WTC11 (cell line): ENCODE results near the gene RBM42. TPM values are rescaled to one million over a fixed set of nuclear protein-coding genes. Genes with fewer than 3 reads are reported as not detected.

ENCODE experiments used
- ATAC-seq: fragments of 200-7000 bp; cut with Tn5 transposase; 2 replicates; pipeline ENCODE4 v1.10.0; 2021; ENCODE audit warnings: mild to moderate bottlenecking, moderate library complexity
- CTCF ChIA-PET: fragments of 300-600 bp; sonication (Branson Sonifier 250); formaldehyde crosslinking; loops from one replicate; lab custom pipeline; 2021; ENCODE audit warnings: antibody characterized with exemption; lab: Charles Lee
- POLR2A ChIA-PET: fragments of 350-600 bp; sonication (Branson Sonifier 250); formaldehyde crosslinking; loops from one replicate; lab custom pipeline; 2021; ENCODE audit warnings: antibody characterized with exemption; lab: Charles Lee
- DNase-seq: peaks from one replicate; pipeline ENCODE4 v3.0.0; 2021; ENCODE audit warnings: low spot score
- H3K27ac Mint-ChIP-seq: 2 replicates; pipeline ENCODE4 v1.8.0; 2021; ENCODE audit warnings: mixed read lengths
- H3K27me3 Mint-ChIP-seq: 2 replicates; pipeline ENCODE4 v1.8.0; 2021; ENCODE audit warnings: low read depth, mild to moderate bottlenecking, moderate library complexity, mixed read lengths
- H3K36me3 Mint-ChIP-seq: 2 replicates; pipeline ENCODE4 v1.8.0; 2021; ENCODE audit warnings: mixed read lengths
- H3K4me1 Mint-ChIP-seq: 2 replicates; pipeline ENCODE4 v1.8.0; 2022; ENCODE audit warnings: mixed read lengths
- H3K4me3 Mint-ChIP-seq: 2 replicates; pipeline ENCODE4 v1.8.0; 2021; ENCODE audit warnings: mild to moderate bottlenecking, moderate library complexity, mixed read lengths
- H3K9me3 Mint-ChIP-seq: 2 replicates; pipeline ENCODE4 v1.8.0; 2021; ENCODE audit warnings: mixed read lengths
- ATF1 ChIP-seq: sonication (generic); formaldehyde crosslinking; IDR thresholded peaks from 2 replicates; pipeline ENCODE4 v1.8.1; 2023; ENCODE audit warnings: mild to moderate bottlenecking, moderate library complexity, missing genetic modification reagents
- CREM ChIP-seq: sonication (generic); formaldehyde crosslinking; IDR thresholded peaks from 2 replicates; pipeline ENCODE4 v1.8.1; 2022; ENCODE audit warnings: mild to moderate bottlenecking, missing genetic modification reagents, moderate library complexity
- ELF4 ChIP-seq: sonication (generic); formaldehyde crosslinking; IDR thresholded peaks from 2 replicates; pipeline ENCODE4 v1.8.1; 2022; ENCODE audit warnings: low read depth, mild to moderate bottlenecking, moderate library complexity, missing genetic modification reagents
- GRHL2 ChIP-seq: fragments of 250-450 bp; sonication (Bioruptor Pico); IDR thresholded peaks from 2 replicates; pipeline ENCODE4 v1.8.0; 2022; ENCODE audit warnings: mild to moderate bottlenecking, moderate library complexity; ENCODE audit not compliant: insufficient replicate concordance, severe bottlenecking
- JAZF1 ChIP-seq: fragments of 250-450 bp; sonication (Bioruptor Pico); IDR thresholded peaks from 2 replicates; pipeline ENCODE4 v1.9.0; 2021; ENCODE audit warnings: moderate library complexity, mild to moderate bottlenecking, inconsistent platforms
- MYBL2 ChIP-seq: sonication (generic); formaldehyde crosslinking; IDR thresholded peaks from 2 replicates; pipeline ENCODE4 v1.8.1; 2023; ENCODE audit warnings: mild to moderate bottlenecking, moderate library complexity, missing genetic modification reagents
- NR3C1 ChIP-seq: sonication (generic); formaldehyde crosslinking; conservative IDR thresholded peaks from 2 replicates; pipeline ENCODE4 v1.8.1; 2023; ENCODE audit warnings: low read depth, mild to moderate bottlenecking, missing genetic modification reagents
- RELA ChIP-seq: sonication (generic); formaldehyde crosslinking; IDR thresholded peaks from 2 replicates; pipeline ENCODE4 v1.8.1; 2022; ENCODE audit warnings: missing genetic modification reagents, mild to moderate bottlenecking, borderline replicate concordance
- SOX15 ChIP-seq: fragments of 250-450 bp; sonication (Bioruptor Pico); IDR thresholded peaks from 2 replicates; pipeline ENCODE4 v1.9.0; 2021; ENCODE audit warnings: mild to moderate bottlenecking
- ZNF138 ChIP-seq: sonication (generic); formaldehyde crosslinking; conservative IDR thresholded peaks from 2 replicates; pipeline ENCODE4 v1.8.1; 2022; ENCODE audit warnings: mild to moderate bottlenecking, moderate library complexity, missing genetic modification reagents
- ZNF219 ChIP-seq: sonication (generic); formaldehyde crosslinking; IDR thresholded peaks from 2 replicates; pipeline ENCODE4 v1.8.0; 2023; ENCODE audit warnings: missing genetic modification reagents, mild to moderate bottlenecking, borderline replicate concordance
- ZNF317 ChIP-seq: sonication (generic); formaldehyde crosslinking; IDR thresholded peaks from 2 replicates; pipeline ENCODE4 v1.8.1; 2023; ENCODE audit warnings: low read depth, mild to moderate bottlenecking, moderate library complexity, missing genetic modification reagents, borderline replicate concordance
- ZNF671 ChIP-seq: fragments of 250-450 bp; sonication (Bioruptor Pico); IDR thresholded peaks from 2 replicates; pipeline ENCODE4 v1.8.0; 2021; ENCODE audit warnings: mild to moderate bottlenecking
- total RNA-seq: library from RNA; stranded (reverse); gene quantifications from 3 replicates; pipeline ENCODE4 v1.2.3, GENCODE V29; 2021
- TF ChIP-seq, protein P1 (sequence below): sonication (generic); formaldehyde crosslinking; IDR thresholded peaks from 2 replicates; pipeline ENCODE4 v1.8.0; 2022; ENCODE audit warnings: missing genetic modification reagents
- TF ChIP-seq, protein P2 (sequence below): sonication (generic); formaldehyde crosslinking; IDR thresholded peaks from 2 replicates; pipeline ENCODE4 v1.8.1; 2023; ENCODE audit warnings: mild to moderate bottlenecking, missing genetic modification reagents, moderate library complexity
- TF ChIP-seq, protein P3 (sequence below): sonication (generic); formaldehyde crosslinking; IDR thresholded peaks from 2 replicates; pipeline ENCODE4 v1.8.1; 2022; ENCODE audit warnings: mild to moderate bottlenecking, moderate library complexity, missing genetic modification reagents
- TF ChIP-seq, protein P4 (sequence below): sonication (generic); formaldehyde crosslinking; IDR thresholded peaks from 2 replicates; pipeline ENCODE4 v1.8.1; 2022; ENCODE audit warnings: missing genetic modification reagents, borderline replicate concordance
- TF ChIP-seq, protein P5 (sequence below): sonication (generic); formaldehyde crosslinking; IDR thresholded peaks from 2 replicates; pipeline ENCODE4 v1.8.1; 2023; ENCODE audit warnings: mild to moderate bottlenecking, missing genetic modification reagents
- TF ChIP-seq, protein P6 (sequence below): sonication (generic); formaldehyde crosslinking; IDR thresholded peaks from 2 replicates; pipeline ENCODE4 v1.8.0; 2023; ENCODE audit warnings: missing genetic modification reagents
- TF ChIP-seq, protein P7 (sequence below): sonication (generic); formaldehyde crosslinking; IDR thresholded peaks from 2 replicates; pipeline ENCODE4 v1.8.1; 2023; ENCODE audit warnings: mild to moderate bottlenecking, missing genetic modification reagents
- TF ChIP-seq, protein P8 (sequence below): sonication (generic); formaldehyde crosslinking; IDR thresholded peaks from 2 replicates; pipeline ENCODE4 v1.8.1; 2023; ENCODE audit warnings: mild to moderate bottlenecking, missing genetic modification reagents, moderate library complexity

The RBM42 gene
- total RNA-seq, 1 experiment from 2014 or later = 94.9 TPM

DNA sequence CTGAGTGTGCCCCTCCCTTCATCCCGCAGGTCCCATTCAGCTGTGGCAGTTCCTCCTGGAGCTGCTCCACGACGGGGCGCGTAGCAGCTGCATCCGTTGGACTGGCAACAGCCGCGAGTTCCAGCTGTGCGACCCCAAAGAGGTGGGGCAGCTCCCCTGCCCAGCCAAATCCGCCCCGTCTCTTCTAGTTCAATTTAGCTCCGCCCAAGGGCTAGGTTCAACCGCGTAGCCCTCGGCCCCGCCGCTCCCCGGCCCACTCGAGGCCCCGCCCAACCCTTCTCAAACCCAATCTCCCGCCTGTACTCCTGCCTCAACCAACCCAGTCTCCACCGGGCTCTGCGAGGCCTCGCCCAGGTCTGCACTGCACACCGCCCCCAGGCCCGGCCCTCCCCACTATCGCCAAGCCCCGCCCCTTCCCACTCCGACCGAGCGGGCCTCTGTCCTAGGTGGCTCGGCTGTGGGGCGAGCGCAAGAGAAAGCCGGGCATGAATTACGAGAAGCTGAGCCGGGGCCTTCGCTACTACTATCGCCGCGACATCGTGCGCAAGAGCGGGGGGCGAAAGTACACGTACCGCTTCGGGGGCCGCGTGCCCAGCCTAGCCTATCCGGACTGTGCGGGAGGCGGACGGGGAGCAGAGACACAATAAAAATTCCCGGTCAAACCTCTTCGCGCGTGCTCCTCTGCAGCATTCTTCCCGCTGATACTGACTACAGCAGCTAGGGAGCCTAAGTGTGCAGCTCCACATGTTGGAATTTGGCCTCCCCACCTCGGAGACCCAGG, 15.6 kb downstream of the RBM42 start (continued):
- TF ChIP-seq, protein P1, sequence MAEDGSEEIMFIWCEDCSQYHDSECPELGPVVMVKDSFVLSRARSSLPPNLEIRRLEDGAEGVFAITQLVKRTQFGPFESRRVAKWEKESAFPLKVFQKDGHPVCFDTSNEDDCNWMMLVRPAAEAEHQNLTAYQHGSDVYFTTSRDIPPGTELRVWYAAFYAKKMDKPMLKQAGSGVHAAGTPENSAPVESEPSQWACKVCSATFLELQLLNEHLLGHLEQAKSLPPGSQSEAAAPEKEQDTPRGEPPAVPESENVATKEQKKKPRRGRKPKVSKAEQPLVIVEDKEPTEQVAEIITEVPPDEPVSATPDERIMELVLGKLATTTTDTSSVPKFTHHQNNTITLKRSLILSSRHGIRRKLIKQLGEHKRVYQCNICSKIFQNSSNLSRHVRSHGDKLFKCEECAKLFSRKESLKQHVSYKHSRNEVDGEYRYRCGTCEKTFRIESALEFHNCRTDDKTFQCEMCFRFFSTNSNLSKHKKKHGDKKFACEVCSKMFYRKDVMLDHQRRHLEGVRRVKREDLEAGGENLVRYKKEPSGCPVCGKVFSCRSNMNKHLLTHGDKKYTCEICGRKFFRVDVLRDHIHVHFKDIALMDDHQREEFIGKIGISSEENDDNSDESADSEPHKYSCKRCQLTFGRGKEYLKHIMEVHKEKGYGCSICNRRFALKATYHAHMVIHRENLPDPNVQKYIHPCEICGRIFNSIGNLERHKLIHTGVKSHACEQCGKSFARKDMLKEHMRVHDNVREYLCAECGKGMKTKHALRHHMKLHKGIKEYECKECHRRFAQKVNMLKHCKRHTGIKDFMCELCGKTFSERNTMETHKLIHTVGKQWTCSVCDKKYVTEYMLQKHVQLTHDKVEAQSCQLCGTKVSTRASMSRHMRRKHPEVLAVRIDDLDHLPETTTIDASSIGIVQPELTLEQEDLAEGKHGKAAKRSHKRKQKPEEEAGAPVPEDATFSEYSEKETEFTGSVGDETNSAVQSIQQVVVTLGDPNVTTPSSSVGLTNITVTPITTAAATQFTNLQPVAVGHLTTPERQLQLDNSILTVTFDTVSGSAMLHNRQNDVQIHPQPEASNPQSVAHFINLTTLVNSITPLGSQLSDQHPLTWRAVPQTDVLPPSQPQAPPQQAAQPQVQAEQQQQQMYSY (CRISPR knock-in tag) = no peak
- TF ChIP-seq, protein P2, sequence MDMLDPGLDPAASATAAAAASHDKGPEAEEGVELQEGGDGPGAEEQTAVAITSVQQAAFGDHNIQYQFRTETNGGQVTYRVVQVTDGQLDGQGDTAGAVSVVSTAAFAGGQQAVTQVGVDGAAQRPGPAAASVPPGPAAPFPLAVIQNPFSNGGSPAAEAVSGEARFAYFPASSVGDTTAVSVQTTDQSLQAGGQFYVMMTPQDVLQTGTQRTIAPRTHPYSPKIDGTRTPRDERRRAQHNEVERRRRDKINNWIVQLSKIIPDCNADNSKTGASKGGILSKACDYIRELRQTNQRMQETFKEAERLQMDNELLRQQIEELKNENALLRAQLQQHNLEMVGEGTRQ (CRISPR knock-in tag) = no peak
- TF ChIP-seq GRHL2 (CRISPR knock-in tag) = no peak
- no peak for TF ChIP-seq ELF4 (CRISPR knock-in tag)
- TF ChIP-seq, protein P3, sequence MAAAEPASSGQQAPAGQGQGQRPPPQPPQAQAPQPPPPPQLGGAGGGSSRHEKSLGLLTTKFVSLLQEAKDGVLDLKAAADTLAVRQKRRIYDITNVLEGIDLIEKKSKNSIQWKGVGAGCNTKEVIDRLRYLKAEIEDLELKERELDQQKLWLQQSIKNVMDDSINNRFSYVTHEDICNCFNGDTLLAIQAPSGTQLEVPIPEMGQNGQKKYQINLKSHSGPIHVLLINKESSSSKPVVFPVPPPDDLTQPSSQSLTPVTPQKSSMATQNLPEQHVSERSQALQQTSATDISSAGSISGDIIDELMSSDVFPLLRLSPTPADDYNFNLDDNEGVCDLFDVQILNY (CRISPR knock-in tag) = no peak
- TF ChIP-seq, protein P4, sequence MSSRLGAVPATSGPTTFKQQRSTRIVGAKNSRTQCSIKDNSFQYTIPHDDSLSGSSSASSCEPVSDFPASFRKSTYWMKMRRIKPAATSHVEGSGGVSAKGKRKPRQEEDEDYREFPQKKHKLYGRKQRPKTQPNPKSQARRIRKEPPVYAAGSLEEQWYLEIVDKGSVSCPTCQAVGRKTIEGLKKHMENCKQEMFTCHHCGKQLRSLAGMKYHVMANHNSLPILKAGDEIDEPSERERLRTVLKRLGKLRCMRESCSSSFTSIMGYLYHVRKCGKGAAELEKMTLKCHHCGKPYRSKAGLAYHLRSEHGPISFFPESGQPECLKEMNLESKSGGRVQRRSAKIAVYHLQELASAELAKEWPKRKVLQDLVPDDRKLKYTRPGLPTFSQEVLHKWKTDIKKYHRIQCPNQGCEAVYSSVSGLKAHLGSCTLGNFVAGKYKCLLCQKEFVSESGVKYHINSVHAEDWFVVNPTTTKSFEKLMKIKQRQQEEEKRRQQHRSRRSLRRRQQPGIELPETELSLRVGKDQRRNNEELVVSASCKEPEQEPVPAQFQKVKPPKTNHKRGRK (CRISPR knock-in tag) = no peak
- no peak for TF ChIP-seq JAZF1 (CRISPR knock-in tag)
- TF ChIP-seq ZNF219 (CRISPR knock-in tag) = no peak
- no peak; the same call in 1 of the 2 replicates for TF ChIP-seq MYBL2 (CRISPR knock-in tag)
- TF ChIP-seq SOX15 (CRISPR knock-in tag) = no peak

DNA sequence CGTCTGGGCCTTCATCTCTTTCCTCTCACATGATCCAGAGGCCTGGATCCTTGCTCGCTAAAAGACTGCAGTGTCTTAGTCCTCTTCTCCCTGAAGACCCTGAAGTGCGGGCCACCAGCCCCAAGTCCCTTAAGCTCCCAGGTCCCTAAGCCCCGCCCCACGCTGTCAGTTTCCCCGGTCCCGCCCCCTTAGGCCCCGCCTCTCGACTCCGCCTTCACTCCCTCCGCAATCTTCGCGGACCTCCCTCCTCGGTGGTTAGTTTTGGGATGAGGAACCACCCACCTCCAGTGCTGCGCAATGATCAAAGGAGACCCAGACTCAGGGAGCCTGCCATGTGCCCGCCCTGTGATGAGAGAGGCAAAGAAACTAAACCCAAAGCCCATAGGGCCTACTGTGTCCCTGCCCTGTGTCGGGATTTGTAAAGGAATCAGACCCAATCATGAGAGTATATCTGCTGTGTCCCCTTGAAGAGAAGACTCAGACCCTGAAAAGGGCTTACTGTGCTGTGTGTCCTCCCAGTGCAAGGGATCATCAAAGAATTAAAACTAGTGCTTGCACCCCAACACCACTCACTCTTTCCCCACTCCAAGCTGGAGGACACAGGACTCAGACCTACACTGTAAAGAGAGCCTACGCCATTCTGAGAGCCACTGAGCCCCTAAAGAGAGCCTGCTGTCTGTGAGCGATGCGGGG, 16.3 kb downstream of the RBM42 start:
- TF ChIP-seq, protein P5, sequence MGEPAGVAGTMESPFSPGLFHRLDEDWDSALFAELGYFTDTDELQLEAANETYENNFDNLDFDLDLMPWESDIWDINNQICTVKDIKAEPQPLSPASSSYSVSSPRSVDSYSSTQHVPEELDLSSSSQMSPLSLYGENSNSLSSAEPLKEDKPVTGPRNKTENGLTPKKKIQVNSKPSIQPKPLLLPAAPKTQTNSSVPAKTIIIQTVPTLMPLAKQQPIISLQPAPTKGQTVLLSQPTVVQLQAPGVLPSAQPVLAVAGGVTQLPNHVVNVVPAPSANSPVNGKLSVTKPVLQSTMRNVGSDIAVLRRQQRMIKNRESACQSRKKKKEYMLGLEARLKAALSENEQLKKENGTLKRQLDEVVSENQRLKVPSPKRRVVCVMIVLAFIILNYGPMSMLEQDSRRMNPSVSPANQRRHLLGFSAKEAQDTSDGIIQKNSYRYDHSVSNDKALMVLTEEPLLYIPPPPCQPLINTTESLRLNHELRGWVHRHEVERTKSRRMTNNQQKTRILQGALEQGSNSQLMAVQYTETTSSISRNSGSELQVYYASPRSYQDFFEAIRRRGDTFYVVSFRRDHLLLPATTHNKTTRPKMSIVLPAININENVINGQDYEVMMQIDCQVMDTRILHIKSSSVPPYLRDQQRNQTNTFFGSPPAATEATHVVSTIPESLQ = no peak
- no peak for TF ChIP-seq ATF1 (CRISPR knock-in tag)
- TF ChIP-seq, protein P6, sequence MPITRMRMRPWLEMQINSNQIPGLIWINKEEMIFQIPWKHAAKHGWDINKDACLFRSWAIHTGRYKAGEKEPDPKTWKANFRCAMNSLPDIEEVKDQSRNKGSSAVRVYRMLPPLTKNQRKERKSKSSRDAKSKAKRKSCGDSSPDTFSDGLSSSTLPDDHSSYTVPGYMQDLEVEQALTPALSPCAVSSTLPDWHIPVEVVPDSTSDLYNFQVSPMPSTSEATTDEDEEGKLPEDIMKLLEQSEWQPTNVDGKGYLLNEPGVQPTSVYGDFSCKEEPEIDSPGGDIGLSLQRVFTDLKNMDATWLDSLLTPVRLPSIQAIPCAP (CRISPR knock-in tag) = no peak
- TF ChIP-seq RELA = no peak
- no peak for TF ChIP-seq ZNF671 (CRISPR knock-in tag)
- TF ChIP-seq ZNF138 (CRISPR knock-in tag) = no peak
- TF ChIP-seq MYBL2 (CRISPR knock-in tag) = no peak
- no peak for TF ChIP-seq CREM (CRISPR knock-in tag)
- no peak for TF ChIP-seq NR3C1 (CRISPR knock-in tag)
- TF ChIP-seq ZNF317 (CRISPR knock-in tag) = no peak
- TF ChIP-seq, protein P7, sequence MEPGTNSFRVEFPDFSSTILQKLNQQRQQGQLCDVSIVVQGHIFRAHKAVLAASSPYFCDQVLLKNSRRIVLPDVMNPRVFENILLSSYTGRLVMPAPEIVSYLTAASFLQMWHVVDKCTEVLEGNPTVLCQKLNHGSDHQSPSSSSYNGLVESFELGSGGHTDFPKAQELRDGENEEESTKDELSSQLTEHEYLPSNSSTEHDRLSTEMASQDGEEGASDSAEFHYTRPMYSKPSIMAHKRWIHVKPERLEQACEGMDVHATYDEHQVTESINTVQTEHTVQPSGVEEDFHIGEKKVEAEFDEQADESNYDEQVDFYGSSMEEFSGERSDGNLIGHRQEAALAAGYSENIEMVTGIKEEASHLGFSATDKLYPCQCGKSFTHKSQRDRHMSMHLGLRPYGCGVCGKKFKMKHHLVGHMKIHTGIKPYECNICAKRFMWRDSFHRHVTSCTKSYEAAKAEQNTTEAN = no peak
- TF ChIP-seq, protein P8, sequence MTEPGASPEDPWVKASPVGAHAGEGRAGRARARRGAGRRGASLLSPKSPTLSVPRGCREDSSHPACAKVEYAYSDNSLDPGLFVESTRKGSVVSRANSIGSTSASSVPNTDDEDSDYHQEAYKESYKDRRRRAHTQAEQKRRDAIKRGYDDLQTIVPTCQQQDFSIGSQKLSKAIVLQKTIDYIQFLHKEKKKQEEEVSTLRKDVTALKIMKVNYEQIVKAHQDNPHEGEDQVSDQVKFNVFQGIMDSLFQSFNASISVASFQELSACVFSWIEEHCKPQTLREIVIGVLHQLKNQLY = no peak
- Mint-ChIP-seq H3K4me1 (peaks cover 25% of the 10 kb centered on the region), H3K4me3 (peak overlapping the region; percentile 84), H3K27ac (peak overlapping the region; percentile 93), H3K9me3 (no peaks in the 10 kb centered on the region), H3K27me3 (peaks cover 17% of the 10 kb centered on the region), H3K36me3 (no peaks in the 10 kb centered on the region)
- CTCF ChIA-PET = interaction anchor here (0.5 to 3.1 kb wide), 16 partner anchors 15 to 1218 kb away, joined by 3 to 19 read pairs (median 4); partner anchors contain the start of gene ATP4A
- ATAC-seq (peak; percentile 31), DNase-seq (peak; percentile 97)
- POLR2A ChIA-PET = interaction anchor here (0.6 to 3.3 kb wide), 4 partner anchors 8 to 135 kb away, joined by 4 to 14 read pairs (median 5); no protein-coding TSS in a partner anchor
